COLO668 (cell line): ENCODE data around the gene NLRC3.
"Not testable (repeated sequence)": the region's sequence is repeated elsewhere in the genome, so short reads cannot be mapped to it uniquely, and the experiment has no call there.

Source experiments
- DNase-seq: peaks from one replicate; lab custom pipeline; 2025; ENCODE audit not compliant: unreplicated experiment; lab: John Stamatoyannopoulos, UW

The NLRC3 gene

DNA sequence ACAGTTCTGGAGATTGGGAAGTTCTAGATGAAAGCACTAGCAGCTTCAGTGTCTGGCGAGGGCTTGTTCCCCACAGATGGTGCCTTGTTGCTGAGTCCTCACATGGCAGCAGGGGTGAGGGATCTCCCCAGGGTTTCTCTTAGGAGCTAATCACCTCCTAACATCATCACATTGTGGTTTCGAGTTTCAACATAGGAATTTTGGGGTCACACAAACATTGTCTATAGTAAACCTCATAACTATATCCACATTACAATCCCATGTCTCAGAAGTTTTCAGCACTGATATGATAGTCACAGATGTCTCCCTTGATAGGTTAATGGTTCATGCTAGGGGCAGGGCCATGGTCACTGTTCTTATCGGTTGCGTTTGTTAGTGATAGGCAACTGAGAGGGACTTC lies 62.6 kb downstream of the NLRC3 start:
- no peak for DNase-seq

DNA sequence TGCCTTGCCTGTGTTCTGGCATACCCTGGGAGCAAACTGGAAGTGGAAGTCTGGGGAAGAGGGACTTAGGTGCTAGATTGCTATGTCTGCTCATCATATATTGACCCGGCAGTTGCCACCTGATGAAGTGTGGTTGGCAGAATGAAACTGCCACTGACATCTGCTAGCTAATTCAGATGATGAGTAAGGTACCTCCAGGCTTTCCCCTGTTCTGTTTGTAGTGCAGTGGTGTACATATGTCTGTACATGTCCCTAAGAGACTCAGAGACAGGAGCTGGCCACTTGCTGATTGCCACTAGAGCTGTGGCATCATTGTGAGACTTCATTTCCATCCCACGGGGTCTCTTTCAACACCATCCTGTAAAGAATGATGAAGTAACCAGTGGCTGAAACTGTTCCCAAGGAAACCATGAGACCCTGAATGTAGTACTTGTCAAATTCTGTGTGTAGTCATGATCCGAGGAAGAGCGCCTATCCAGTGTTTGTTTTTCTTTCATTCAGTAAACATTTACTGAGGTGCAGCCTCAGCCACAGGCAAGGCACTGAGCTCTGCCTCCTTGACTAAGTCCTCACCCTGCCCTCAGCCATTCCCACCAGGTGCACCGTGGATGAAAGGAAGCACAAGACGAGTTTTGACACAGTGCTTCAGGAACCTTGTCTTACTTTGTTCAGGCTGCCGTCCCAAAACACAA lies 63.2 kb downstream of the NLRC3 start:
- no peak for DNase-seq

DNA sequence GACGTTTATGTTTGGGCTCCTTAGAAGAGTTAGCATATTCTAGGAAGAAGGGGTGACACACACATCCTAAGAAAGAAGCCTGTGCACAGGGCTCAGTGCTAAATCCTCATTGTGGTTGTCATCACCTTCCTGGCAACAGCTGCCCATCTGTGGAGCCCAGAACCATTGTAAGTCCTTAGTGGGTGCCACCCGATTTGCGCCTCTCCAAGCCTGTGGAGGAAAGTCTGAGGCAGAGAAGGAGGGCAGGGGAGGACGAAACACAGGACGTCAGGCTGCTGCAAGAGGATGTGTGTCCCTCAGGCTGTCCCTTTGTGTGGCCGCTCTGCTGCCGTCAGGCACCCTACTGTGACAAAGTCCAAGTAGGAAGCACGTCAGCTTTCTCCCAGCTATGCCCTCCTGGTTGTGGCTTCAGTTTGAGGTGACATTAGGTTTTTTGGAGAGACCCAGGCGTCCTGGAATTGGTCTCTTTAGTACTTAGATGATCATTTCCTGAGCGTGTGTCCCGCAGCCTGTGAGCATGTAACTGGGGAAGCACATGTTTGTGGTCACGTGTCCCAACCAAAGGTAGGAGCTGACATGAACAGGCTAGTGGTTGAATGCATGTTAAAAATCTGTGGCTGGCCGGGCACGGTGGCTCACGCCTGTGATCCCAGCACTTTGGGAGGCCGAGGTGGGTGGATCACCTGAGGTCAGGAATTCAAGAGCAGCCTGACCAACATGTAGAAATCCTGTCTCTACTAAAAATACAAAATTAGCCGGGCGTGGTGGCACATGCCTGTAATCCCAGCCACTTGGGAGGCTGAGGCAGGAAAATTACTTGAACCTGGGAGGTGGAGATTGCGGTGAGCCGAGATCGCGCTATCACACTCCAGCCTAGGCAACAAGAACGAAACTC lies 65.7 kb downstream of the NLRC3 start:
- no peak for DNase-seq

DNA sequence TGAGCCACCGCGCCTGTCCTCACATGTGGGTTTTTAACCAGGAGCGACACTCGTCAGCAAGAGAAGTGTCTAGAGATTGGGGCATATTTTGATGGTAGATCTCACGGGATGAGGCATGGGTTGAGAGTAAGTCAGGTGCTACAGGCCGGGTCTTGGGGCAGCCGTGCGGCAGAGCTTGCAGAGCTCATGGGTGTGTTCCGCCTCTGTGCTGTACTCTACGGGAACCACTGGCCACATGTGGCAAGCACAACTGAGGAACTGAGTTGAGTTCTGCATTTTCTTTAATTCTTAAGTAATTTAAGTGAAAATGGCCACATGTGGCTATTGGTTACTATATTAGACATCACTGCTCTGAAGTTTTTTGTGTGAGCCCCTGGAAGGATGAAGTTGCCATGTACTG lies 66.8 kb downstream of the NLRC3 start:
- no peak for DNase-seq

DNA sequence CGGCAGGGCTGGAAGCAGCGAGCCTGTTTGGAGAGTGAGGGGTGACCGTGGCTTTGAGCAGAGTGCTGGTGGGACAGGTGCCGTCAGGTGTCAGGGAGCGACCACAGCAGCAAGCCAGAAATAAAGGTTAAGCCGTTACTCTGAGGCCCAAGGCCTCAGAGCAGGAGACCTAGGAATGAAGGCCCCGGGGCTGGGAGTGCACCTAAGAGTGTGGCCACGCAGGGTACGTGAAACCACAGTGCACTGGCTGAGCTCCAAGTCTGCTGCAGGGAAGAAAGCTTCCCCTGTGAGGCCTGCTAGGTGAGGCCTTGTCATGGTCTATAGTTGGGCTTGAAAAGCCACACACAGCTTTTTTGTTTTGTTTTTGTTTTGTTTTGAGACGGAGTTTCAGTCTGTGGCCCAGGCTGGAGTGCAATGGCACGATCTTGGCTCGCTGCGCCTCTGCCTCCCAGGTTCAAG lies 67.7 kb downstream of the NLRC3 start:
- DNase-seq = no peak

DNA sequence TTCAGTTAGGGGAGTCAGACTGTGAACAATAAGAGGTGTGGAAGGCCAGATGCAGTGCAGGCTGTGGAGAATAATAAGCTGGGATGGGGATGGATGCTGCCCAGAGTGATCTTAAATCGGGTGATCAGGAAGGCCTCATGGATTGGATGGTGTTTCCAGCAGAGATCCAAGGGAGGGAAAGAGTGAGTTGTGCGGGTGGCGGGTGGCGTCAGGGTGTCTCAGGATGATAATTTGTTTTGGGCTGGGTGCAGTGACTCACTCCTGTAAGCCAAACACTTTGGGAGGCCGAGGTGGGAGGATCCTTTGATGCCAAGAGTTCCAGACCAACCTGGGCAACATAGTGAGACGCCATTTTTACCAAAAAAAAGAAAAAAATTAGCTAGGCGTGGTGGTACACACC lies 68.5 kb downstream of the NLRC3 start:
- no peak for DNase-seq

DNA sequence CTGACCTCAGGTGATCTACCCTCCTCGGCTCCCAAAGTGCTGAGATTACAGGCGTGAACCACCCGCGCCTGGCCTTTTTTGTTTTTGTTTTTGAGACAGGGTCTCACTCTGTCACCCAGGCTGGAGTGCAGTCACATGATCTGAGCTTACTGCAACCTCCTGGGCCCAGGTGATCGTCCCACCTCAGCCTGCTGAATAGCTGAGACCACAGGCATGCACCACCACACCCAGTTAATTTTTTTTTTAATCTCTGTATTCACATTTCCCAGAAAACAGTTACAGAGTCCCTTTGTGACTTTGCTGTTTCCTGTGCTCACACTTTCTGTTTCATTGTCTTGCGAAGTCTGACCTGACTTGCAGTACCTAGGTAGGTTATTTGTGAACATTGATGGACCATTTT lies 73.7 kb downstream of the NLRC3 start:
- DNase-seq = no peak

DNA sequence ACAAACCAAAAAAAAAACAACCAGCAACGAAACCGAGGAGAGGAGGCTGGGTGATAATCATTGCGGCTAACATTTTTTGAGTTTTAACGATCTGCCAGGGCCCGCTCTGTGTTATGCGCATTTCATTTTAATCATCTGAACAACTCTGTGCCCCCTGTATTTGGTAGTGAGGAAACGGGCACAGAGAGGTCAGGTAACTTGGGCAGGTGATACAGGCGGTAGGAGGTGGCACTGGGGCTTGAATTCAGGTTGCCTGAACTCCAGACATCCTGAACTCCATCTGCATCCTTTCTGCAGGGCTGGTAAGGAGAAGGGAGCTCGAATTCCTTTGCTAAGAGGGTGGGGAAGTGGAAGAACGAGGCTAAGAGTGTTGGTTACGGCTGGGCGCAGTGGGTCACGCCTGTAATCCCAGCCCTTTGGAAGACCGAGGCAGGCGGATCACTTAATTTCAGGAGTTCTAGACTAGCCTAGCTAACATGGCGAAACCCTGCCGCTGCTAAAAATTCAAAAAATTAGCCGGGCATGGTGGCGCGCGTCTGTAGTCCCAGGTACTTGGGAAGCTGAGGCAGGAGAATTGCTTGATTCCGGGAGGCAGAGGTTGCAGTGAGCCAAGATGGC lies 75.3 kb downstream of the NLRC3 start:
- DNase-seq = no peak

DNA sequence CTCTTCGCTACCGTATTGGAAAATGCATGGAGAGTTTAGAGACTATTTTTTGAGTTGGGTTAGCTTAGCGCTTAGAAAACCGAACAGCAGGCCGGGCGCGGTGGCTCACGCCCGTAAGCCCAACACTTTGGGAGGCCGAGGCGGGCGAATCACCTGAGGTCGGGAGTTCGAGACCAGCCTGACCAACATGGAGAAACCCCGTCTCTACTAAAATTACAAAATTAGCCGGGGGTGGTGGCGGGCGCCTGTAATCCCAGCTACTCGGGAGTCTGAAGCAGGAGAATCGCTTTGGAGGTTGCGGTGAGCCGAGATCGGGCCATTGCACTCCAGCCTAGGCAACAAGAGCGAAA lies 75.8 kb downstream of the NLRC3 start:
- not testable (repeated sequence) for DNase-seq

DNA sequence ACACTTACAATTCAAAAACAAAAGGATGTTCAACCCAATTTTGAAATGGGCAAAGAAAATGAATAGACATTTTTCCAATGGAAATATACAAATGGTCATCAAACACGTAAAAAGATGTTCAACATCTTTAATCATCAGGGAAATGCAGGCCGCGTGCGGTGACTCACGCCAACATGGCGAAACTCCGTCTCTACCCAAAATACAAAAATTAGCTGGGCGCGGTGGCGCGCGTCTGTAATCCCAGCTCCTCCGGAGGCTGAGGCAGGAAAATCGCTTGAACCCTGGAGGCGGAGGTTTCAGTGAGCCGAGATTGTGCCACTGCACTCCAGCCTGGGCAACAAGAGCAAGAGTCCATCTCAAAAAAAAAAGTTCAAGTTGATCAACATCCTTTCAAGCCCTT lies 78.2 kb downstream of the NLRC3 start:
- no peak for DNase-seq

DNA sequence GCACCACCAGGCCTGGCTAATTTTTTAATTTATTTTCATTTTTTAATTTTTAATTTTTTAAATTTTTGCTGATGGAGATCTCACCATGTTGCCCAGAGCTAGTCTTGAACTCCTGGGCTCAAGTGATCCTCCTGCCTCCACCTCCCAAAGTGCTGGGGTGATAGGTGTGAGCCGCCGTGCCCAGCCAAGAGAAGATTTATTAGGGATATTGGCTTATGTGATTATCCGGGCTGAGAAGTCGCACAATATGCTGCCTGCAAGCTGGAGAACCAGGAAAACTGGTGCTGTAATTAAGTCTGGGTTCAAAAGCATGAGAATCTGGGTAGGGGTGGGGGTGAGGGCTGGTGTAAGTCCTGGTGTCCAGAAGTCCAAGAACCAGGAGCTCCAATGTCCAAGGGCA lies 79.4 kb downstream of the NLRC3 start:
- DNase-seq = no peak

DNA sequence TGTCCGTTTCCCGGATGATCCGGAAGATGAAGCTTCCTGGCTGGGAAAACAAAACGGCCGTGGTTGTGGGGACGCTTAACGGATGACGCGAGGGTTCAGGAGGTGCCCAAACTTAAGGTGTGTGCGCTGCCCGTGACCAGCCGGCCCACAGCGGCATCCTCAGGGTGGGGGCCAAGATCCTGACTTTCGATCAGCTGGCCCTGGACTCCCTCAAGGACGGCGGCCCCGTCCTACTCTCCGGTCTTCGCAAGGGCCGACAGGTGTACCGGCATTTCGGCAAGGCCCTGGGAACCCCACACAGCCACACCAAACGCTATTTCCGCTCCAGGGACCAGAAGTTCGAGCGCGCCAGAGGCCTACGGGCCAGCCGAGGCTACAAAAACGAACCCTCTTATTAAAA lies 80.8 kb downstream of the NLRC3 start:
- no peak for DNase-seq

DNA sequence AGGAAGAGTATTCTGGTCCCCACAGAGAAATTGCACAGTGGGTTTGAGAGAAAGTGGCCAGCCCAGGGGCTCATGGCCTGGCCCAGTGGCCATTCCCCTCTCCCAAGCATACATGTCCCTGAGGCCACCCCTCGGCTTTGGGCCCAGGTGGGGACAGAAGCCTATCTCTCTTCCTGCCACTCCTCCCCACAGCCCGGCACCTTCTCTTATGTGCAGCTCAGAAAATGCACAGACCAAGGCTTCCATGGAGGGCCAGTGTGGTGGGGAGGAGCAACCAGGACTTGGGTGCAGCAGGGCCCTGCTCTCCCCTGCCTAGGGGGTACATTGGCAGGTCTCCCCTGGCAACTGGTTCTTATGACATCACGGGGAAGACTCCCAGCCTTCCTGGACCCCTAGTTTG lies 82.0 kb downstream of the NLRC3 start, which contains the start of gene C16orf90:
TSS of gene C16orf90 (minus strand) at position 314 of the 400 bp plus-strand sequence. CDS start at position 246, 68 bp downstream.
- no peak for DNase-seq

DNA sequence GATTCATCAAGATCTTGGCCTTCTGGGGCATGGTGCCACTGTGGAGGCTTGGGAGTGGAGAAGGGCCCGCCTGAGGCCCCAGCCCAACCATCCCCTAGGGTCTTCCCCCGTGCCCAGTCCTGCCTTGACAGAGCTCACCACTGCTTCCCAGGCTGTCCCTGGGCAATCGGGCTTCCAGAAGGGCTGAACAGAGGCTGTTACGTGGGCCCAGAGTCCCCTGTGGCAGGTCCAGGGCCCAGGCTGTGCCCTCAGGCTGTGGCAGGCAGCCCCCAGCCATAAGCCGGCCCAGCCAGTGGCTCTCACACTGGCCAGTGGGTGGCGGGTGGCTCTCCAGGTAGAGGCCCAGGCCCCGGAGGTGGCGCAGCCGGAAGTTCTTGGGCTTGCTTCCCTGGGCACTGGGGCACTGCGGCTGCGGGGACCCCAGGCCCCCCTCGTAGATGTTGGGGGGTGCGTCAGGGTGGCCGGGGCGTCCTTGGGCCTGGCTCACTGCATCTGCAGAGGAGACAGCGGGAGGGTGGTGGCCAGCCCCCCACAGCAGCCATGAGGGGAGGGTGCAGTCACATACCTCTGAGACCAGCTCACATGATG lies 82.7 kb downstream of the NLRC3 start:
- DNase-seq = no peak

DNA sequence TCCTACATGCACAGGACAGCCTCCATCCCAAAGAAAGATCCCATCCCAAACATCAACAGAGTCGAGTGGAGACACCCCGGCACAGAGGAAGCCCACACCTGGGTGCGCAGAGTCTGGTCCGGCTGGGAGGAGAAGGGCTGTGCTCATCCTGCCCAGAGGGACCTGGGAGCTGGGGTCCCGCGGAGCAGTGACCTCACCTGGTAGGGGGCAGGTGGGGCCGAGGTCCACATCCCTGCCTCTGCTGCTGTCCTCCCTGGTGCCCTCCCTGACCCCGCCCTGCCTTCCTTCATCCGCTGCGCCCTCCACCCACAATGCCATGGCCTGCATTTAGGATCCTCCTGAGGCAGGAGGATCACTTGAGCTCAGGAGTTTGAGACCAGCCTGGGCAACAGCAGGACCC lies 84.8 kb downstream of the NLRC3 start:
- no peak for DNase-seq

DNA sequence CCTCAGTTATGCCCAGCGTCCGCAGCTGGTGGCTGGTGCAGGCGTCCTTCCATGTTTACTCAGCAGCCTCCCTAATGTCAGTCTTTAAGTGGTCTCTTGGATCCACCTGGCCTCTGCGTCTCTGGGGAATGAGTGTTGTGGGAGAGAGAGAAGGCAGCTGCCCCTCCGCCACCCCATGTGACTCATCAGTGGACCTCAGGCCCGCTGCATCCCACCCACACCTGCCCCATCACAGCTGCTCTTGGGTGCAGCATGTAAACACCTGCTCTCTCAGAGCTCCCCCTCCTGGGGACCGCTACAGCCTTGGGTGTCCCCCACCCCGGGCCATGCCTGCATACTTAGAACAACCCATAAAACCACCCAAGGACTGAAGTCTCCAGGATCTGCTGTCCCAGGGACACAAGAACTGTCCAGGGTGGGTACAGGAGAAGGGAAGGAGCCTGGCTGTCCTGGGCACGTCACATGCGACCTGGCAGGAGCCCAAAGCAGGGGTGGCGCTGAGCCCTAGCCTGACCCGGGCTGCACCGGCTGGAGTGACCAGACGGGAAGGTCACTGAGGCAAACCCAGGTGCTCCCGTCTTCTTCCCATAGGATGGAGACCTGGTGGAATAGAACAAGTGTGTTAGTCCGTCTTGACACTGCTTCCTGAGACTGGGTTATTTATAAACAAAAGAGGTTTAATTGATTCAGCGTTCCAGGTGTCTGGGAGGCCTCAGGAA lies 86.1 kb downstream of the NLRC3 start:
- peak; percentile 90 for DNase-seq
